ENCODE data around the gene HAO2. TPM values are rescaled to one million over a fixed set of nuclear protein-coding genes. Genes with fewer than 3 reads are reported as not detected.

The HAO2 gene
- total and polyA plus RNA-seq, 2 experiments from 2014 or later = not detected

DNA sequence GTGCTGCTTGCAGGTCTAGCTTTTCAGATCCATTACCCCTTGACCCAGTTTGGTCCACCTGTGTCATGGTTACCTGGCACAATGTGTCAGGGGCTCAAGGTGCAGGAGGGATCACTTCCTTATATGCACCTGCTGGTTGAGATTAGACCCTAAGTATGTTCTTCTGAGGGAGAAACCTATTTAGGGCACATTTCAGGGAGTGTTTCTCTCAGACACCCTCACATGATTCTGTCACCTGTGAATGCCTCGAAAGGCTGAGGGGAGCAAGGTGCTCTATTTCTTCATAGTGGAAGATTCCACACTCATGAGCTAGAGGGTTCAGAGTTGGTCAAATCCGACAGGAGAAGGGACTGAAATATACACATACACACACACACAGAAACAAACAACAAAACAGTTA is 61.9 kb downstream of the HAO2 start:
- no peak for ATAC-seq

More for the DNA sequence above, 61.9 kb downstream of the HAO2 start:
- peaks cover 12% of the 10 kb centered on the region for H3K4me1 Mint-ChIP-seq
- no peaks in the 10 kb centered on the region; the same call in 2 of the 3 replicates for H3K9me3 Mint-ChIP-seq
- TF ChIP-seq, protein P1, sequence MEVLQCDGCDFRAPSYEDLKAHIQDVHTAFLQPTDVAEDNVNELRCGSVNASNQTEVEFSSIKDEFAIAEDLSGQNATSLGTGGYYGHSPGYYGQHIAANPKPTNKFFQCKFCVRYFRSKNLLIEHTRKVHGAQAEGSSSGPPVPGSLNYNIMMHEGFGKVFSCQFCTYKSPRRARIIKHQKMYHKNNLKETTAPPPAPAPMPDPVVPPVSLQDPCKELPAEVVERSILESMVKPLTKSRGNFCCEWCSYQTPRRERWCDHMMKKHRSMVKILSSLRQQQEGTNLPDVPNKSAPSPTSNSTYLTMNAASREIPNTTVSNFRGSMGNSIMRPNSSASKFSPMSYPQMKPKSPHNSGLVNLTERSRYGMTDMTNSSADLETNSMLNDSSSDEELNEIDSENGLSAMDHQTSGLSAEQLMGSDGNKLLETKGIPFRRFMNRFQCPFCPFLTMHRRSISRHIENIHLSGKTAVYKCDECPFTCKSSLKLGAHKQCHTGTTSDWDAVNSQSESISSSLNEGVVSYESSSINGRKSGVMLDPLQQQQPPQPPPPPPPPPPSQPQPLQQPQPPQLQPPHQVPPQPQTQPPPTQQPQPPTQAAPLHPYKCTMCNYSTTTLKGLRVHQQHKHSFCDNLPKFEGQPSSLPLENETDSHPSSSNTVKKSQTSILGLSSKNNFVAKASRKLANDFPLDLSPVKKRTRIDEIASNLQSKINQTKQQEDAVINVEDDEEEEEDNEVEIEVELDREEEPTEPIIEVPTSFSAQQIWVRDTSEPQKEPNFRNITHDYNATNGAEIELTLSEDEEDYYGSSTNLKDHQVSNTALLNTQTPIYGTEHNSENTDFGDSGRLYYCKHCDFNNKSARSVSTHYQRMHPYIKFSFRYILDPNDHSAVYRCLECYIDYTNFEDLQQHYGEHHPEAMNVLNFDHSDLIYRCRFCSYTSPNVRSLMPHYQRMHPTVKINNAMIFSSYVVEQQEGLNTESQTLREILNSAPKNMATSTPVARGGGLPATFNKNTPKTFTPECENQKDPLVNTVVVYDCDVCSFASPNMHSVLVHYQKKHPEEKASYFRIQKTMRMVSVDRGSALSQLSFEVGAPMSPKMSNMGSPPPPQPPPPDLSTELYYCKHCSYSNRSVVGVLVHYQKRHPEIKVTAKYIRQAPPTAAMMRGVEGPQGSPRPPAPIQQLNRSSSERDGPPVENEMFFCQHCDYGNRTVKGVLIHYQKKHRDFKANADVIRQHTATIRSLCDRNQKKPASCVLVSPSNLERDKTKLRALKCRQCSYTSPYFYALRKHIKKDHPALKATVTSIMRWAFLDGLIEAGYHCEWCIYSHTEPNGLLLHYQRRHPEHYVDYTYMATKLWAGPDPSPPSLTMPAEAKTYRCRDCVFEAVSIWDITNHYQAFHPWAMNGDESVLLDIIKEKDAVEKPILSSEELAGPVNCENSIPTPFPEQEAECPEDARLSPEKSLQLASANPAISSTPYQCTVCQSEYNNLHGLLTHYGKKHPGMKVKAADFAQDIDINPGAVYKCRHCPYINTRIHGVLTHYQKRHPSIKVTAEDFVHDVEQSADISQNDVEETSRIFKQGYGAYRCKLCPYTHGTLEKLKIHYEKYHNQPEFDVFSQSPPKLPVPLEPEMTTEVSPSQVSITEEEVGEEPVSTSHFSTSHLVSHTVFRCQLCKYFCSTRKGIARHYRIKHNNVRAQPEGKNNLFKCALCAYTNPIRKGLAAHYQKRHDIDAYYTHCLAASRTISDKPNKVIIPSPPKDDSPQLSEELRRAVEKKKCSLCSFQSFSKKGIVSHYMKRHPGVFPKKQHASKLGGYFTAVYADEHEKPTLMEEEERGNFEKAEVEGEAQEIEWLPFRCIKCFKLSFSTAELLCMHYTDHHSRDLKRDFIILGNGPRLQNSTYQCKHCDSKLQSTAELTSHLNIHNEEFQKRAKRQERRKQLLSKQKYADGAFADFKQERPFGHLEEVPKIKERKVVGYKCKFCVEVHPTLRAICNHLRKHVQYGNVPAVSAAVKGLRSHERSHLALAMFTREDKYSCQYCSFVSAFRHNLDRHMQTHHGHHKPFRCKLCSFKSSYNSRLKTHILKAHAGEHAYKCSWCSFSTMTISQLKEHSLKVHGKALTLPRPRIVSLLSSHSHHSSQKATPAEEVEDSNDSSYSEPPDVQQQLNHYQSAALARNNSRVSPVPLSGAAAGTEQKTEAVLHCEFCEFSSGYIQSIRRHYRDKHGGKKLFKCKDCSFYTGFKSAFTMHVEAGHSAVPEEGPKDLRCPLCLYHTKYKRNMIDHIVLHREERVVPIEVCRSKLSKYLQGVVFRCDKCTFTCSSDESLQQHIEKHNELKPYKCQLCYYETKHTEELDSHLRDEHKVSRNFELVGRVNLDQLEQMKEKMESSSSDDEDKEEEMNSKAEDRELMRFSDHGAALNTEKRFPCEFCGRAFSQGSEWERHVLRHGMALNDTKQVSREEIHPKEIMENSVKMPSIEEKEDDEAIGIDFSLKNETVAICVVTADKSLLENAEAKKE (CRISPR knock-in tag; IDR thresholded peaks at IDR 0.05) = no peak
- TF ChIP-seq JUNB (IDR thresholded peaks at IDR 0.05; ENCODE audit: unreplicated experiment) (no peak), ZNF114 (CRISPR knock-in tag; IDR thresholded peaks at IDR 0.05) (no peak), CREB1 (CRISPR knock-in tag; IDR thresholded peaks at IDR 0.05; ENCODE audit: low read depth) (no peak)
- Histone ChIP-seq H3K79me2 (replicated peaks; ENCODE audit: insufficient read depth) (no peaks in the 10 kb centered on the region), H3K27me3 (ENCODE audit: insufficient read depth) (no peaks in the 10 kb centered on the region), H3K36me3 (ENCODE audit: insufficient read depth) (no peaks in the 10 kb centered on the region), H2AFZ (0 out of 2 replicates have a peak overlapping the region, but pooled peaks have one; percentile 52), H3K27ac (ENCODE audit: low read depth) (no peak overlapping the region), H4K20me1 (replicated peaks; ENCODE audit: insufficient read depth) (no peaks in the 10 kb centered on the region), H3K4me1 (ENCODE audit: insufficient read depth) (no peaks in the 10 kb centered on the region), H3K4me2 (no peak overlapping the region), H3K4me3 (no peak overlapping the region), H3K9me2 (ENCODE audit: insufficient read depth) (peaks cover 11% of the 10 kb centered on the region), H3F3A (replicated peaks; ENCODE audit: low read depth) (no peaks in the 10 kb centered on the region)
- H3K4me3 Mint-ChIP-seq = no peak overlapping the region
- DNase-seq (ENCODE audit: low spot score) = no peak
- no peak overlapping the region for H3K27ac Mint-ChIP-seq
- H3K36me3 Mint-ChIP-seq (ENCODE audit: low read depth) = no peaks in the 10 kb centered on the region
- peaks cover 5% of the 10 kb centered on the region for H3K27me3 Mint-ChIP-seq (ENCODE audit: insufficient read depth, low read depth, poor library complexity)
